K562 (cell line): ENCODE measurements around the gene TBL1X. TPM values are rescaled to one million over a fixed set of nuclear protein-coding genes. Genes with fewer than 3 reads are reported as not detected.

Experiments
- ATAC-seq: fragments of 200-7000 bp; cut with Tn5 transposase; 3 replicates; pipeline ENCODE4 v1.9.1; 2020; ENCODE audit warnings: moderate library complexity
- BruUV-seq: library from RNA; stranded (reverse); fragments of 400-500 nt; replicated peaks from 2 replicates; lab custom pipeline; 2021; lab: Mats Ljungman, UMichigan
- CTCF ChIA-PET: fragments of 300-600 bp; formaldehyde crosslinking; extraction: SDS; loops from one replicate; lab custom pipeline; 2021; ENCODE audit warnings: low intra/inter-chr PET ratio; lab: Yijun Ruan, JAX
- POLR2A ChIA-PET: fragments of 300-600, 350-650 bp; sonication (Branson Sonifier 250); formaldehyde crosslinking; extraction: SDS; loops from one replicate; lab custom pipeline; 2021; ENCODE audit warnings: antibody characterized with exemption, inconsistent platforms; lab: Yijun Ruan, JAX
- DNase-seq, 4 experiments: peaks; one replicate each; pipeline versions ENCODE4 v3.0.0 to v3.0.0-alpha.2; 2011 to 2018; ENCODE audit warnings: low spot score in 3 of 4, mixed read lengths in 3 of 4; ENCODE audit errors: extremely low read depth in 1 of 4
- FAIRE-seq: peaks from 2 replicates; lab custom pipeline; 2011; peaks lifted over from hg19 to GRCh38; lab: Jason Lieb, UNC
- H2AFZ ChIP-seq: 2 replicates; pipeline ENCODE4 v1.6.0; 2011; ENCODE audit warnings: low read depth, low read length, control low read depth, inconsistent platforms
- H3K27ac ChIP-seq: fragments of 200-600 bp; 3 replicates; pipeline ENCODE4 v1.8.0; 2011; ENCODE audit warnings: low read depth, mild to moderate bottlenecking, control low read depth, inconsistent platforms, low read length, moderate library complexity, mixed read lengths; ENCODE audit errors: extremely low read depth
- H3K27me3 ChIP-seq, 2 experiments: fragments of 300-600 bp in 1 of 2; 2 replicates in 1 of 2; 3 replicates in 1 of 2; pipeline versions ENCODE4 v1.6.0 to v1.8.0; 2011; ENCODE audit warnings: inconsistent platforms in 2 of 2, low read length in 2 of 2, mild to moderate bottlenecking in 1 of 2, mixed read lengths in 1 of 2, moderate library complexity in 1 of 2; ENCODE audit not compliant: control insufficient read depth in 2 of 2, insufficient read depth in 2 of 2
- H3K36me3 ChIP-seq: fragments of 300-600 bp; 3 replicates; pipeline ENCODE4 v1.8.0; 2011; ENCODE audit warnings: mild to moderate bottlenecking, low read length, inconsistent platforms; ENCODE audit not compliant: control insufficient read depth, insufficient read depth
- H3K4me1 ChIP-seq, 2 experiments: fragments of 200-600 bp in 1 of 2; replicated peaks in 1 of 2; 2 replicates in 1 of 2; 3 replicates in 1 of 2; pipeline versions ENCODE4 v1.5.1 to v1.8.0; 2011; ENCODE audit warnings: inconsistent platforms in 2 of 2, low read length in 2 of 2, mild to moderate bottlenecking in 1 of 2, mixed read lengths in 1 of 2, moderate library complexity in 1 of 2; ENCODE audit not compliant: control insufficient read depth in 2 of 2, insufficient read depth in 2 of 2
- H3K4me2 ChIP-seq: 2 replicates; pipeline ENCODE4 v1.6.1; 2011; ENCODE audit warnings: low read length, control low read depth, inconsistent platforms, mixed read lengths; ENCODE audit not compliant: insufficient read depth
- H3K4me3 ChIP-seq: fragments of 200-600 bp; sonication (generic), shearing (Covaris generic); 2 replicates; pipeline ENCODE4 v1.5.1; 2016; ENCODE audit warnings: control low read depth, inconsistent platforms
- H3K79me2 ChIP-seq: fragments of 200-600 bp; 3 replicates; pipeline ENCODE4 v1.8.0; 2011; ENCODE audit warnings: low read length, inconsistent platforms; ENCODE audit not compliant: control insufficient read depth, insufficient read depth
- H3K9ac ChIP-seq, 2 experiments: 2 replicates each; pipeline versions ENCODE4 v1.6.0 to v1.6.1; 2011; ENCODE audit warnings: low read depth in 2 of 2, low read length in 2 of 2, control low read depth in 1 of 2, inconsistent platforms in 1 of 2, mild to moderate bottlenecking in 1 of 2, mixed read lengths in 1 of 2; ENCODE audit not compliant: insufficient read depth in 1 of 2
- H3K9me1 ChIP-seq: one replicate; pipeline ENCODE4 v1.6.0; 2011; ENCODE audit warnings: inconsistent platforms, mild to moderate bottlenecking, low read length, moderate library complexity; ENCODE audit not compliant: control insufficient read depth, insufficient read depth
- H3K9me3 ChIP-seq: replicated peaks from 2 replicates; pipeline ENCODE4 v1.5.1; 2011; ENCODE audit warnings: low read depth, low read length, inconsistent platforms; ENCODE audit not compliant: control insufficient read depth, insufficient read depth
- H4K20me1 ChIP-seq: replicated peaks from 2 replicates; pipeline ENCODE4 v1.6.1; 2011; ENCODE audit warnings: low read length, inconsistent platforms, mixed read lengths; ENCODE audit not compliant: control insufficient read depth, insufficient read depth
- BCOR ChIP-seq: fragments of 450-650 bp; IDR thresholded peaks from 2 replicates; pipeline ENCODE4 v1.6.1; 2016
- BHLHE40 ChIP-seq: IDR thresholded peaks from 2 replicates; pipeline ENCODE4 v1.6.1; 2011; ENCODE audit warnings: low read length, improper control_type of control experiment
- CBX1 ChIP-seq: sonication (generic); IDR thresholded peaks from 2 replicates; pipeline ENCODE4 v1.6.1; 2016; ENCODE audit warnings: antibody characterized with exemption, low read depth, mild to moderate bottlenecking
- CBX3 ChIP-seq, 2 experiments: IDR thresholded peaks; 1 replicate in 1 of 2; 2 replicates in 1 of 2; pipeline ENCODE4 v1.6.1; 2012; ENCODE audit warnings: inconsistent platforms in 2 of 2, low read length in 2 of 2, borderline replicate concordance in 1 of 2, control low read depth in 1 of 2
- KAT7 ChIP-seq: sonication (generic); formaldehyde crosslinking; IDR thresholded peaks from 2 replicates; pipeline ENCODE4 v1.8.0; 2022; ENCODE audit warnings: missing genetic modification reagents, mild to moderate bottlenecking, borderline replicate concordance
- RBM25 ChIP-seq: fragments of 200-400 bp; formaldehyde crosslinking; IDR thresholded peaks from 2 replicates; pipeline ENCODE4 v1.6.1; 2018; ENCODE audit warnings: low read length, low read depth, moderate library complexity; ENCODE audit not compliant: severe bottlenecking
- TBP ChIP-seq: optimal IDR thresholded peaks from 2 replicates; pipeline ENCODE3; 2011; ENCODE audit warnings: low read depth, low read length, improper control_type of control experiment
- ZNF76 ChIP-seq: fragments of 250-450 bp; sonication (Bioruptor Pico); IDR thresholded peaks from 2 replicates; pipeline ENCODE4 v1.4.0; 2020; ENCODE audit warnings: mild to moderate bottlenecking, moderate library complexity, borderline replicate concordance
- WGBS: fragments of 100-300 bp; shearing (Covaris generic); methylation state at CpG from one replicate; pipeline ENCODE4 v1.1.6; 2016; ENCODE audit warnings: low coverage, mixed read lengths; ENCODE audit not compliant: insufficient coverage; ENCODE audit errors: missing lambda C conversion rate; 5-methylcytosine and 5-hydroxymethylcytosine counted together
- in situ Hi-C: fragments of 300-500 bp; cut with MboI; formaldehyde crosslinking; loops from 4 replicates; pipeline ENCODE4 v1.15.0; 2018; ENCODE audit warnings: inconsistent platforms, mixed read lengths
- intact Hi-C: fragments of 100-400 bp; cut with micrococcal nuclease; formaldehyde crosslinking; loops from 2 replicates; pipeline ENCODE4 v1.14.2; 2022
- polyA plus RNA-seq, 8 experiments: library from polyadenylated mRNA; depleted of rRNA in 4 of 8; stranded (reverse) in 5 of 8; unstranded in 3 of 8; fragments of >200 nt; fragmentation: Nextera tagmentation in 2 of 8; fragmentation: Illumina TruSeq in 1 of 8; extraction: Ambion mirVana in 2 of 8; extraction: Trizol in 1 of 8; gene quantifications; 2 replicates each; pipeline versions ENCODE4 v1.2.1 to v1.2.3, GENCODE V29; 2011 to 2014; ENCODE audit warnings: inconsistent platforms in 1 of 8, missing spikeins in 1 of 8
- total RNA-seq, 7 experiments: library from RNA; depleted of rRNA in 6 of 7; stranded (reverse); fragments of >200 nt in 6 of 7; fragmentation: Illumina TruSeq in 2 of 7; extraction: Trizol in 2 of 7; gene quantifications; 2 replicates each; pipeline versions ENCODE4 v1.2.1 to v1.2.3, GENCODE V29; 2011 to 2021; ENCODE audit warnings: low replicate concordance in 1 of 7
- TF ChIP-seq, protein P1 (sequence below): fragments of 250-450 bp; sonication (Bioruptor Pico); IDR thresholded peaks from 2 replicates; pipeline ENCODE4 v1.5.0; 2022; ENCODE audit warnings: mild to moderate bottlenecking
- TF ChIP-seq, protein P2 (sequence below): fragments of 250-450 bp; sonication (Bioruptor Pico); IDR thresholded peaks from 2 replicates; pipeline ENCODE4 v1.8.0; 2022; ENCODE audit warnings: moderate library complexity, mild to moderate bottlenecking, inconsistent platforms

The TBL1X gene
- total and polyA plus RNA-seq, 9 of the 15 experiments (the other 6 are each of a cell fraction or from before 2014, with no cell fraction given): 6.0 to 49.6 (median 19.7) TPM

DNA sequence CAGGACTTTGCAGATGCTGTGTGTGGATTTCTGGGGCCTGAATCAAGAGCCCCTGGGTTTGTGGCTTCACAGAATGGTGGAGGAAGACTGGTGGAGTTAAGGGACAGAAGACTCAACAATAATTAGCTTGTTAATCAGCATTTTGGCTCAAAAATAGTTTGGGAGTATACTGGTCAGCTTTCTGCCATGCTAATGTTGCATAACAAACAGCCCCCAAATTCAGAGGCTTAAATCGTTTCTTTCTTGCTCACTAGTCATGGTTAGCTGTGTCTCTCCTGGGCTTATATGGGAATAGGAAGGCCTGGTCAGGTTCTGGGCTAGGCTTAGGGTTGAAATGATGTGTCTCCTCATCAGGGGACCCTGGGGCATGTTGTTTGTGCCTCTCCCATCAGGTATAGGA is 24.4 kb downstream of the TBL1X start:
- 17% methylated on average over 1 of the region's 1 CpG for WGBS

More for the DNA sequence above, 24.4 kb downstream of the TBL1X start:
- no TSS peak for BruUV-seq
- ChIA-PET CTCF (no interaction called here), POLR2A (no interaction called here)
- H3K4me2 ChIP-seq: no peak overlapping the region
- in situ Hi-C loops (no loop called here), intact Hi-C loops (no loop called here)
- H3K27me3 ChIP-seq: no peaks in the 10 kb centered on the region
- no peak overlapping the region for H3K27ac ChIP-seq
- H3K9me3 ChIP-seq: no peaks in the 10 kb centered on the region
- TF ChIP-seq, protein P1, sequence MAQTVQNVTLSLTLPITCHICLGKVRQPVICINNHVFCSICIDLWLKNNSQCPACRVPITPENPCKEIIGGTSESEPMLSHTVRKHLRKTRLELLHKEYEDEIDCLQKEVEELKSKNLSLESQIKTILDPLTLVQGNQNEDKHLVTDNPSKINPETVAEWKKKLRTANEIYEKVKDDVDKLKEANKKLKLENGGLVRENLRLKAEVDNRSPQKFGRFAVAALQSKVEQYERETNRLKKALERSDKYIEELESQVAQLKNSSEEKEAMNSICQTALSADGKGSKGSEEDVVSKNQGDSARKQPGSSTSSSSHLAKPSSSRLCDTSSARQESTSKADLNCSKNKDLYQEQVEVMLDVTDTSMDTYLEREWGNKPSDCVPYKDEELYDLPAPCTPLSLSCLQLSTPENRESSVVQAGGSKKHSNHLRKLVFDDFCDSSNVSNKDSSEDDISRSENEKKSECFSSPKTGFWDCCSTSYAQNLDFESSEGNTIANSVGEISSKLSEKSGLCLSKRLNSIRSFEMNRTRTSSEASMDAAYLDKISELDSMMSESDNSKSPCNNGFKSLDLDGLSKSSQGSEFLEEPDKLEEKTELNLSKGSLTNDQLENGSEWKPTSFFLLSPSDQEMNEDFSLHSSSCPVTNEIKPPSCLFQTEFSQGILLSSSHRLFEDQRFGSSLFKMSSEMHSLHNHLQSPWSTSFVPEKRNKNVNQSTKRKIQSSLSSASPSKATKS: no peak
- TF ChIP-seq KAT7 (CRISPR knock-in tag) (no peak), CBX3 (IDR thresholded peaks at IDR 0.05; ENCODE audit: borderline replicate concordance in 1 of 2, low read length in 2 of 2) (peak in 1 of 2 experiments; percentile 77; a peak in 1 of 3 replicates), BHLHE40 (no peak), RBM25 (peak; percentile 54), CBX1 (no peak), ZNF76 (CRISPR knock-in tag) (no peak), BCOR (0 out of 2 replicates have a peak, but pooled peaks have one; percentile 18), TBP (no peak)
- TF ChIP-seq, protein P2, sequence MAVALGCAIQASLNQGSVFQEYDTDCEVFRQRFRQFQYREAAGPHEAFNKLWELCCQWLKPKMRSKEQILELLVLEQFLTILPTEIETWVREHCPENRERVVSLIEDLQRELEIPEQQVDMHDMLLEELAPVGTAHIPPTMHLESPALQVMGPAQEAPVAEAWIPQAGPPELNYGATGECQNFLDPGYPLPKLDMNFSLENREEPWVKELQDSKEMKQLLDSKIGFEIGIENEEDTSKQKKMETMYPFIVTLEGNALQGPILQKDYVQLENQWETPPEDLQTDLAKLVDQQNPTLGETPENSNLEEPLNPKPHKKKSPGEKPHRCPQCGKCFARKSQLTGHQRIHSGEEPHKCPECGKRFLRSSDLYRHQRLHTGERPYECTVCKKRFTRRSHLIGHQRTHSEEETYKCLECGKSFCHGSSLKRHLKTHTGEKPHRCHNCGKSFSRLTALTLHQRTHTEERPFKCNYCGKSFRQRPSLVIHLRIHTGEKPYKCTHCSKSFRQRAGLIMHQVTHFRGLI (CRISPR knock-in tag): no peak
- peaks cover 3% of the 10 kb centered on the region; the same call in 1 of the 3 replicates for H3K36me3 ChIP-seq
- FAIRE-seq (no peak), DNase-seq (no peak), ATAC-seq (no peak)
- no peak overlapping the region for H2AFZ ChIP-seq
- H3K4me1 ChIP-seq: peaks cover 0 to 13% of the 10 kb centered on the region in 2 experiments; a peak in 1 of 5 replicates
- no peak overlapping the region for H3K9ac ChIP-seq
- no peak overlapping the region for H3K4me3 ChIP-seq
- H3K9me1 ChIP-seq: peaks cover 5% of the 10 kb centered on the region
- H4K20me1 ChIP-seq: peaks cover 10% of the 10 kb centered on the region
- H3K79me2 ChIP-seq: peaks cover 78% of the 10 kb centered on the region
